GM21367 (cell line): ENCODE results near the gene BMPER.

Source experiments
- ATAC-seq: cut with Tn5 transposase; IDR thresholded peaks from one replicate; pipeline ENCODE4 v1.9.1; 2021; ENCODE audit not compliant: unreplicated experiment

Gene BMPER

GRCh38 chr7:34016876-34017275, 111.5 kb downstream of the BMPER start:
- no peak for ATAC-seq

GRCh38 chr7:34019301-34019790, 114.0 kb downstream of the BMPER start:
- no peak for ATAC-seq

DNA sequence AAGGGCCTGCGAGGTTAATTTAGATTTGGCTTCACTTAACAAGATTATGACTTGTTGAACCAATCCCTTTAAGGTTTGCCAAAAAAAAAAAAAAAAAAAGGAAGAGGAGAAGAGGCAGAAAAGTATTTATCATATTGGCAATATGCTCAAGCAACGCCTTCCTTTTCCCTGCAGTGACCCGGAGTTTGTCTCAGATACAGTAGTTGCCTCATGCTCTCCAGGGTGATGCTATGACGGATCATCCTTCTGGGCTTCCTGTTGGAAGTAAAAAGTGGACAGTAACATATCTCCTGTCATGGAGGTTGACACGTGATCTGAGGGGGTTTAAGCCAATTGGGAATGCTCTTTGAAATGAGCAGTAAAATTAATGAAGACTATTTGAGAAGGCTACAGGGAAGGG, 117.3 kb downstream of the BMPER start:
- no peak for ATAC-seq

GRCh38 chr7:34025600-34025999, 120.3 kb downstream of the BMPER start:
- ATAC-seq, result no peak

GRCh38 chr7:34026481-34027190, 121.3 kb downstream of the BMPER start:
- no peak for ATAC-seq

DNA sequence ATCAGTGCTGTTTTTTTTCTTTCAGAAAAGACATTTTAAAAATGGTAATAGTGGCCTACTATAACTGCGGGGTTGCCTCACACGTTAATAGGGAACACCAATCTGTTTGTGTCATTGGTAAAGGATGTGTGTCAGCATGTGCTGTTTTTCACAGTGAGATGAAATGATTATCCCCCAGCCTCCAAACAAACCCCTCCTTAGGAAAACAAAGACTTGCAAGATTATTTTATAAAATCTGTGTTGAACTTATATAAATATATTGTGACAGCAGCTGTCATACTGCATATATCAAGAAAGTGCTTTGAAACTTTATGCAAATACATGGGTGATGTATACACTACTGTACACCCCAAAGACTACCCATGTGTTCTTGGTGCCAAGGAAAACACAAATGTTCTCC, 125.8 kb downstream of the BMPER start:
- ATAC-seq, result no peak

- ATAC-seq, result no peak
These were observed 129.4 kb downstream of the BMPER start for GRCh38 chr7:34034728-34035127.

DNA sequence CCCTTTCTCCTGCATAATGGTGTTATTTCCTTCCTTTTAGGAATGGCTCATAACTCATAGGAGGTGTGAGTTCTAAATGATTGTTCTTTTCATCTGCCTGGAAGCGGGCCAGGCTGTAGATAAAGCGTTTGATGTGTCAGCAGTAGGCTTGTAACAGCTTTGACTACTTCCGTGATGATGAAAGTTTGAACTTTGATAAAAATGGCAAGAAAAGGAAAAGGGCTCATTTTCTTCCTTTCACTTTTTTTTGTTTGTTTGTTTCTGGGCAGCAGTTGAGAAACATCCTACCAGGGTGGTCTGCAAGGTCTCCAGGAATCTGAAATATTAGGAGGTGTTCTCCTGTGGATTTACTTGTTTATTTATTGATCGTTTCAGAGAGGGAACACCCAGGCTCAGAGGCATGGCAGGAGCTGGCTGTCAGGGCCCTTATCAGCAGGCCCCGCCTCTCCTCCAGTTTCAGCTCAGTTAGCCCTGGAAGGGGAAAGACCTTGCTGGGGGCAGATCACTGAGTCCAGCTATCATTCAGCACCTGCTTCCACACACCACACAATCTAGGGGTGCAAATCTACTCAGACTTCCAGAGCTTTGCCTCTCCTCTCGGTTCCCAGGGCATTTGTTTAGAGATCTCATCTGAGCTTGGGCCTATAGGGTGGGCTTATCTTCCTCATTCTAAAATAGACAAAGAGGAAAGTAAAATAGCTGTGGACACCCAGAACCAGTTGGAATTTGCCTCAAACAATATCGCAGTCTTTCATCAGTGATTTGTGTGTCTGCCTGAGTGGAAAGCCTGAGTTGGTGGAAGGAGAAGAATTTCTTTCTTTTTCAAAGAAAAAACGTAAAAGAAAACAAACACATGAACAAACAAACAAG, 130.9 kb downstream of the BMPER start:
- no peak for ATAC-seq

DNA sequence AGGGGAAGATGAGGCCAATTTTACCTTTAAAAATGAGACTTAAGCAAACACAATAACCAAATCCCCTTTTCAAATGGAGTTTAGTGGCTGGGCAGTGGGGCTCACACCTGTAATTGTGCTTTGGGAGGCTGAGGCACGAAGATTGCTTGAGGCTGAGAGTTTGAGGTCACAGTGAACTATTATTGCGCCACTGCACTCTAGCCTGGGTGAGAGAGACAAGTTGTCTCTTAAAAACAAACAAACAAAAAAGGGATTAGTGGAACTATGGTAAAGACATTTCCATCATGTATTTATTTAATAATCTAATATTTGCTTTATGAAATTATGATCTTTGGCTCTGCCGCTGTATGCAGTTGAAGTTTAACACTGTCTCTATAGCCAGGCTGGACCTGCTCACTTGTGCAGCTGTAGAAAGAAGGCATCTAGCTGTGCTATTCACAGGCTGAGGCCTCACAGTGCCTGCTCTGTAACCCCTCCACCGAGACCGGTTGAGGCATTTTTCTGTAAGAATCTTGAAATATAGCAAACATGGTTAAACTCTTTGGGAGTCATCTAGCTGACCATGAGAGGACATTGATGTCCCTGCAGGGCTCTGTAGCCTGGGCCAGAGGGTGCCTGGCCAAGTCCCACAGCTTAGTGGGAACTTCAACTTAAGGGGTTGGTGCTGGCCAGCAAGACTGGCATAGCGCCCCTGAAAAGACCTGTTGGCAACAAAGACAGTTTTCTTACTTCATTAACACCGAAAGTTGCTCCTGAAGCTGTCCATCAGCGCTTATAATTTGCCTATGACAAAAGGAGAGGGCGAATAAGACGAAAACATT, 131.8 kb downstream of the BMPER start:
- no peak for ATAC-seq

DNA sequence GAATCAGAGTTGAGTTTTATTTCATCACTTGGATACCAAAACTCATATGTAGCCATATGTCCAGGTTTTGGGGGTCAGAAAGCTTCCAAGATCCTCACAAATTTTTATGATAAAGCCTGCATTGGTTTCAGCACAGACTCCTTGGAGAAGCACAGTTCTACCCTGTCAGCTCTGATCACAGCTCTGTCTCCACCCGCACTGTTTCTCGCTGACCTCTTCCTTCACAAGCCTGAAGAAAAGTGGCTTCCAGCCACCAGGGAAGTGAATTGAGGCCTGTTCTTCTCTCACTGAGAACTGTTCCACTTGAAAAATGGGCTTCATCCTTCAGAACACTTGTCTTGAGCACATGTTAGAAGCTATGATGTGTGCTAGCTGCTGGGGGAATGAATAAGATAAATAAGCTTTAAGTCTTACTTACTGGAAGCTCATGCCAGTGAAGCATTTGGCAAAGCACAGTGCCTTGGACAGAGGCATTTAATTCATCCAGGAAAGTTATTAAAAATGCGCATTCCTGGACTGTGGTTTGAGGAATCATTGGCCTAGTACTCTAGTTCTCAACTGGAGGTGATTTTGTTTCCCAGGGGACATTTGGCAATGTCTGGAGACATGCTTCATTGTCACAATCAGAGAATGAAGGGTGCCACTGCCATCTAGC, 133.6 kb downstream of the BMPER start:
- ATAC-seq, result no peak

DNA sequence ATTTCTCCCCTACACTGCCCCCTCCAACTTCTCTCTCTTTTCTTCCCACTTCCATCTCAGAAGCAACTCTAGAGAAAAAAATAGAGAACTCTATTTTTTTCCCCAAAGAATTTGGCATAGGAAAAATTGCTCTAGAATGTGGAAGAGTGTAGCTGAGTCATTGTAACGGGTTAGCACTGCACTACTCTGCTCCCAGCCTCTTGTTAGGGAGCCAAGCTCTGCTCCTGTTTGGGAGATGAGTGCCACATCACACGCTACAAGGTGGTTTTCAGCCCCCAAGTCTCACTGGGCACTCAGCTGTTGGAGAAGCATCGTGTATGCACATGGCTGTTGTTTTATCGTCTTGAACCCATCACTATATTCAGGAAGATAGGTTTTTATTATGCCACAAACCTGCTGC, 136.4 kb downstream of the BMPER start:
- no peak for ATAC-seq

- no peak for ATAC-seq
These were observed 137.1 kb downstream of the BMPER start for GRCh38 chr7:34042406-34042805.

DNA sequence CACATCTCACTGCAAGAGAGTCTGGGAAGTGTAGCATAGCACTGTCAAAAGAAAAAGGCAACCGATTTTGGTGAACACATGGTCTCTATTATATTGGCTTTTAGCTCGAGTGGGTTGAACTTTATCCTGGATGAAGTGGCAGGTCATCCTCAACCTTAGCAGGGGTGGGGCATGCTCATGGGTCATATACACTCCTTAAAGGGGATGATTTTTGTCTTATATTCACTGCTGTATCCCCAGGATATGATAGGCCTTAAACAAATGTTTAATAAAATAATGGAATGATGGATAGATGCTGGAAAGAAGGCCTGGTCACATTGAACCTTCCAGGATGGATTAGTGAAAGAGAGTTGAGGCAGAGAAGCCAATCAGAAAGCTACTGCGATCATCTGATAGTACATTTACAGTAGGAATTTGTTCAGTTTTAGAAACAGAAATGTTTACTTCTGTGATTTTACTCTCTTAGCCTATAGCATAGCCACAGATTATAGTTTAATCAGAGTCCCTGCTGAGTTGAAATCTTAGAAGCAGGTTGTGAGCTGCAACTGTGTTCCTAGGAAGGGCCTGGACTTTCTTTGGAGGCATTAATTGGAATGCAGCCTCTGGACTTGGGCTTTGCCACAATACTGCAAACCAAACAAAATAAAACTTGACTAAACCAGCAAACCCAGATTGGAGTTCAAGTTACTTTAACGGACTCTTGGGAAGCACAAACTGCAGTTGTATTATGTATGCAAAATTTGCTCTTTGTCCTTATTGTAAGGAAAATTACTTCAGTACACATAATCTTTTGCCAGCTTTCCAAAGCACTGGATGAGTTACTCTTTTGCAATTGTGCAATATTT, 138.3 kb downstream of the BMPER start:
- ATAC-seq, result no peak

DNA sequence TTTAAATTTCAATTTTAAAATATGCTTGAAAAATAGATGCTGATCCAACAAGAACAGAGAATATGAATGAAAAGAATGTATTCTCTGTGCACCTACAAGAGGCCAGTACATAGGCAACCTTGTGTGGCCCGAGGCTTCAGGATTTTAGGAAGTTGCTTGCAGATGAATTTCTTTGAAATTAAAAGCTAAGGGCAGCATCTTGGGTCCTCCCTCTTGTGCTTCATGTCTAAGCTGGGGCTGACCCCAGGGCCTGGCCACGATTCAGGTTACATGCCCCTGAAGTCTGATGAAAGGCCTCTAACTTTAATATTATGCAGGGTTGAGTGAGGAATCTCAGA, 138.9 kb downstream of the BMPER start:
- no peak for ATAC-seq

GRCh38 chr7:34044734-34045353, 139.5 kb downstream of the BMPER start:
- no peak for ATAC-seq

DNA sequence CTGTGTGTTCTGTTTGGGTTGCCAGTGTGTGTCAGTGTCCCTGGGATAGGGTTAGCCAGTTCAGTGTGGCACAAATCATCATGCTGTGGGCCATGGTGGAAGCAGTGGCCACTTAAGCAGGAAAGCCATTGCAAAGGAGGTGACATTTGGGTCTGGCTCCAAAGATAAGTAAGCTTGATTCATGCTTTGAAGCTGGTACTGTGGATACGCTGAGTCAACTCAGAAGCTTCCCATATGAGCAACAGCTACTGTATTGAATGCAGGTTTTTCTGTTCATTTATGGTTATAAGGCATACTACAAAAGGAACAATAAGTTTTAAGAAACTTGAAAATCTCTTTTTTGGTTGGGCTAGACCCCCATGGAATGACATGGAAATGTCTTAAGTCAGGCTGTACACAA, 143.1 kb downstream of the BMPER start:
- ATAC-seq, result no peak

DNA sequence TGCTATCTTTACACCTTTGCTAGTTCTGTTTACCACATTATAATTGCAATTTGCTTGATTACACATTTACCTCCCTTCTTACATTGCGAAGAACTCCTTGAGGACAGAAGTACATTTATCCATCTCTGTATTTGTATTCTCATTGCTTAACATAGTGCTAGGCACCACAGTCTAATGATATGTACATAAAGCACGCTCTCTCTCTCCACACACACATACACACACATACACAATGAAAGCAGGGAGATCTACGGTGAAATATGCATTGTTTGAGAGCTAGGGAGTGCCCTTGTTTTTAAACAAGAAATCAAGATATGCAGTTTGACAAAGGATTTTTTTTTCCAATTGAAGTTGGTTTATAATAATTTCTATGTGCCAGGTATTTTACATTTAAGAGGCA, 148.7 kb downstream of the BMPER start:
- ATAC-seq, result no peak

- ATAC-seq, result no peak
These were observed 151.8 kb downstream of the BMPER start for GRCh38 chr7:34057136-34057535.

GRCh38 chr7:34057956-34058355, 152.6 kb downstream of the BMPER start:
- ATAC-seq, result no peak

DNA sequence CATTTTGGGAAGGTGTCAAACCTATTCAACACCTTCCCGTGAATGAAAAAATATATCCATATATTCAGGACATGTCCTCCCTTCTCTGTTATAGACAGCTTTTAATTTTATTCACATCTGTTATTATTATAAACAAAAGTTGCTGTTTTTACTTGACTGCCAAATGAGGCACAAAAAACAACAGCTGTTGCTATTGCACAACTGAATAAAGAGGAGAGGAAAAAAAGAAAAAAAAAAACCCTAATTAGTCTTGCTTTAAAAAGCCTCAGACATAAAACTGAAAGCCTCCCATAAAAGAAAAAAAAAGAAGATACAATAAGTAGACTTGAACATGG, 153.4 kb downstream of the BMPER start:
- ATAC-seq, result no peak
